H1 (cell line): ENCODE data around the gene RWDD4. TPM values are rescaled to one million over a fixed set of nuclear protein-coding genes. Genes with fewer than 3 reads are reported as not detected.

Experiments used
- CTCF ChIA-PET: fragments of 300-600 bp; sonication (Branson Sonifier 250); formaldehyde crosslinking; loops from one replicate; lab custom pipeline; 2021; ENCODE audit not compliant: partially characterized antibody; lab: Charles Lee
- POLR2A ChIA-PET: fragments of 300-600 bp; sonication (Branson Sonifier 250); formaldehyde crosslinking; loops from one replicate; lab custom pipeline; 2021; ENCODE audit warnings: inconsistent platforms; ENCODE audit not compliant: partially characterized antibody; lab: Charles Lee
- DNase-seq, 2 experiments: peaks; one replicate each; pipeline versions ENCODE4 v3.0.0 to v3.0.0-alpha.2; 2010 to 2022; ENCODE audit warnings: low spot score in 2 of 2, low read depth in 1 of 2, mixed read lengths in 1 of 2
- FAIRE-seq: peaks from 2 replicates; lab custom pipeline; 2011; peaks lifted over from hg19 to GRCh38; lab: Jason Lieb, UNC
- H2AFZ ChIP-seq: 2 replicates; pipeline ENCODE4 v1.8.1; 2012; ENCODE audit warnings: low read length, inconsistent platforms
- H2AK5ac ChIP-seq: 2 replicates; pipeline ENCODE4 v1.6.1; 2013; ENCODE audit warnings: low read depth, low read length
- H2BK120ac ChIP-seq: replicated peaks from 2 replicates; pipeline ENCODE3; 2013; ENCODE audit warnings: low read depth, low read length, inconsistent platforms
- H2BK12ac ChIP-seq: 2 replicates; pipeline ENCODE4 v1.6.1; 2013; ENCODE audit warnings: low read depth, low read length
- H2BK15ac ChIP-seq: 2 replicates; pipeline ENCODE4 v1.6.1; 2013; ENCODE audit warnings: low read length
- H2BK20ac ChIP-seq: 2 replicates; pipeline ENCODE4 v1.6.1; 2013; ENCODE audit warnings: low read length
- H2BK5ac ChIP-seq: 2 replicates; pipeline ENCODE4 v1.6.1; 2013; ENCODE audit warnings: low read depth, low read length
- H3K14ac ChIP-seq: 2 replicates; pipeline ENCODE4 v1.6.1; 2013; ENCODE audit warnings: inconsistent platforms; ENCODE audit not compliant: insufficient read length
- H3K18ac ChIP-seq: 2 replicates; pipeline ENCODE4 v1.6.1; 2013; ENCODE audit warnings: low read length; ENCODE audit errors: extremely low read depth
- H3K23ac ChIP-seq: 2 replicates; pipeline ENCODE4 v1.6.1; 2013; ENCODE audit warnings: inconsistent platforms; ENCODE audit not compliant: insufficient read length
- H3K23me2 ChIP-seq: 2 replicates; pipeline ENCODE4 v1.6.1; 2013; ENCODE audit warnings: low read depth, low read length
- H3K27ac ChIP-seq: 2 replicates; pipeline ENCODE4 v1.6.1; 2011; ENCODE audit warnings: low read depth, low read length, inconsistent platforms
- H3K27me3 ChIP-seq, 4 experiments: replicated peaks in 1 of 4; 1 replicate in 1 of 4; 2 replicates in 3 of 4; pipeline versions ENCODE4 v1.6.1 to v1.8.1; 2011 to 2013; ENCODE audit warnings: low read length in 3 of 4, mild to moderate bottlenecking in 3 of 4, inconsistent platforms in 2 of 4, mixed read lengths in 2 of 4, moderate library complexity in 1 of 4; ENCODE audit not compliant: control insufficient read depth in 3 of 4, insufficient read depth in 3 of 4; ENCODE audit errors: extremely low read depth in 1 of 4
- H3K36me3 ChIP-seq, 4 experiments: 2 replicates each; pipeline versions ENCODE4 v1.6.1 to v1.8.1; 2011 to 2013; ENCODE audit warnings: mild to moderate bottlenecking in 4 of 4, low read length in 3 of 4, moderate library complexity in 2 of 4, control low read depth in 1 of 4, inconsistent platforms in 1 of 4; ENCODE audit not compliant: insufficient read depth in 4 of 4, control insufficient read depth in 2 of 4
- H3K4ac ChIP-seq: replicated peaks from 2 replicates; pipeline ENCODE3; 2013; ENCODE audit warnings: low read length, low read depth, mixed read lengths, inconsistent platforms; ENCODE audit not compliant: insufficient read length
- H3K4me1 ChIP-seq, 4 experiments: replicated peaks in 1 of 4; 1 replicate in 1 of 4; 2 replicates in 3 of 4; pipeline versions ENCODE4 v1.6.1 to v1.8.1; 2011 to 2013; ENCODE audit warnings: low read length in 3 of 4, inconsistent platforms in 2 of 4, mixed read lengths in 1 of 4; ENCODE audit not compliant: insufficient read depth in 4 of 4, control insufficient read depth in 3 of 4
- H3K4me2 ChIP-seq, 2 experiments: 2 replicates each; pipeline versions ENCODE4 v1.6.1 to v1.8.1; 2011 to 2013; ENCODE audit warnings: low read depth in 2 of 2, low read length in 2 of 2, control low read depth in 1 of 2, inconsistent platforms in 1 of 2, mild to moderate bottlenecking in 1 of 2; ENCODE audit not compliant: insufficient read depth in 1 of 2
- H3K4me3 ChIP-seq, 4 experiments: fragments of 200-600, 300-600 bp in 1 of 4; sonication (generic), shearing (Covaris generic), sonication (Bioruptor Twin) in 1 of 4; 2 replicates each; pipeline versions ENCODE4 v1.5.1 to v1.8.1; 2011 to 2016; ENCODE audit warnings: low read length in 4 of 4, low read depth in 3 of 4, control low read depth in 2 of 4, inconsistent platforms in 2 of 4, mild to moderate bottlenecking in 2 of 4, mixed read lengths in 1 of 4, moderate library complexity in 1 of 4; ENCODE audit not compliant: insufficient read depth in 2 of 4; ENCODE audit errors: extremely low read depth in 1 of 4
- H3K56ac ChIP-seq: replicated peaks from 2 replicates; pipeline ENCODE3; 2013; ENCODE audit warnings: low read depth, mild to moderate bottlenecking, mixed read lengths, low read length, inconsistent platforms; ENCODE audit not compliant: insufficient read length
- H3K79me1 ChIP-seq: 2 replicates; pipeline ENCODE4 v1.6.1; 2013; ENCODE audit warnings: low read depth, low read length, control low read depth
- H3K79me2 ChIP-seq, 2 experiments: 2 replicates each; pipeline versions ENCODE4 v1.6.1 to v1.8.1; 2012 to 2013; ENCODE audit warnings: low read length in 2 of 2, mild to moderate bottlenecking in 2 of 2, inconsistent platforms in 1 of 2; ENCODE audit not compliant: insufficient read depth in 2 of 2, control insufficient read depth in 1 of 2
- H3K9ac ChIP-seq, 4 experiments: replicated peaks in 1 of 4; 1 replicate in 1 of 4; 2 replicates in 3 of 4; pipeline versions ENCODE4 v1.6.1 to v1.8.1; 2011 to 2013; ENCODE audit warnings: low read depth in 3 of 4, low read length in 3 of 4, control low read depth in 2 of 4, mild to moderate bottlenecking in 2 of 4, moderate library complexity in 2 of 4, inconsistent platforms in 1 of 4; ENCODE audit errors: extremely low read depth in 1 of 4
- H3K9me3 ChIP-seq, 2 experiments: 2 replicates each; pipeline versions ENCODE4 v1.6.1 to v1.8.1; 2012 to 2013; ENCODE audit warnings: mild to moderate bottlenecking in 2 of 2, moderate library complexity in 2 of 2, control low read depth in 1 of 2, inconsistent platforms in 1 of 2, low read depth in 1 of 2, low read length in 1 of 2, mixed read lengths in 1 of 2; ENCODE audit not compliant: insufficient read depth in 2 of 2
- H4K20me1 ChIP-seq, 2 experiments: replicated peaks in 1 of 2; 2 replicates each; pipeline versions ENCODE3 to v1.8.1; 2011 to 2013; ENCODE audit warnings: inconsistent platforms in 2 of 2, low read length in 2 of 2, mild to moderate bottlenecking in 1 of 2; ENCODE audit not compliant: insufficient read depth in 2 of 2, control insufficient read depth in 1 of 2
- H4K5ac ChIP-seq: 2 replicates; pipeline ENCODE4 v1.6.1; 2013; ENCODE audit warnings: low read length, low read depth, mixed read lengths, inconsistent platforms; ENCODE audit not compliant: insufficient read length
- H4K8ac ChIP-seq: 2 replicates; pipeline ENCODE4 v1.8.0; 2013; ENCODE audit warnings: mild to moderate bottlenecking, moderate library complexity, low read length, inconsistent platforms; ENCODE audit not compliant: insufficient read depth; ENCODE audit errors: extremely low read depth
- H4K91ac ChIP-seq: replicated peaks from 2 replicates; pipeline ENCODE3; 2013; ENCODE audit warnings: low read length, mixed read lengths, inconsistent platforms; ENCODE audit not compliant: insufficient read length
- CREB1 ChIP-seq: IDR thresholded peaks from 2 replicates; pipeline ENCODE4 v1.6.1; 2012; ENCODE audit warnings: inconsistent platforms
- EP300 ChIP-seq, 2 experiments: IDR thresholded peaks; 1 replicate in 1 of 2; 2 replicates in 1 of 2; pipeline ENCODE4 v1.6.1; 2011 to 2012; ENCODE audit warnings: low read depth in 2 of 2, low read length in 2 of 2, mild to moderate bottlenecking in 2 of 2, borderline replicate concordance in 1 of 2, inconsistent platforms in 1 of 2, moderate library complexity in 1 of 2
- GABPA ChIP-seq: IDR thresholded peaks from 2 replicates; pipeline ENCODE4 v1.6.1; 2011; ENCODE audit warnings: mild to moderate bottlenecking, low read length, moderate library complexity, borderline replicate concordance; ENCODE audit not compliant: insufficient read depth
- HDAC6 ChIP-seq: IDR thresholded peaks from one replicate; pipeline ENCODE4 v1.7.1; 2012; ENCODE audit warnings: low read depth, mild to moderate bottlenecking, inconsistent platforms, low read length, moderate library complexity
- JUN ChIP-seq: IDR thresholded peaks from 2 replicates; pipeline ENCODE4 v1.6.1; 2011; ENCODE audit warnings: low read depth, mild to moderate bottlenecking, improper control_type of control experiment, low read length
- MAX ChIP-seq: IDR thresholded peaks from 2 replicates; pipeline ENCODE4 v1.6.1; 2012; ENCODE audit warnings: inconsistent platforms
- NANOG ChIP-seq: IDR thresholded peaks from 2 replicates; pipeline ENCODE4 v1.6.1; 2011; ENCODE audit warnings: low read length, low read depth, mild to moderate bottlenecking, inconsistent platforms; ENCODE audit not compliant: insufficient read depth, poor library complexity, severe bottlenecking
- POU5F1 ChIP-seq: IDR thresholded peaks from 2 replicates; pipeline ENCODE4 v1.6.1; 2011; ENCODE audit warnings: low read depth, mild to moderate bottlenecking, low read length, moderate library complexity
- RNF2 ChIP-seq: fragments of 200-900, 300-1000 bp; sonication (generic); IDR thresholded peaks from 2 replicates; pipeline ENCODE4 v1.7.1; 2016; ENCODE audit warnings: borderline replicate concordance, low read depth, mild to moderate bottlenecking, antibody characterized with exemption, low read length; ENCODE audit not compliant: poor library complexity, severe bottlenecking; ENCODE audit errors: missing control alignments
- SAP30 ChIP-seq: fragments of 300-600 bp; sonication (generic); IDR thresholded peaks from 2 replicates; pipeline ENCODE4 v1.7.1; 2012; ENCODE audit warnings: low read length, moderate library complexity, mild to moderate bottlenecking, inconsistent platforms; ENCODE audit not compliant: insufficient read depth, insufficient replicate concordance
- TEAD4 ChIP-seq: IDR thresholded peaks from 2 replicates; pipeline ENCODE4 v1.6.1; 2012; ENCODE audit warnings: low read depth, low read length, inconsistent platforms, mixed read lengths
- USF2 ChIP-seq: IDR thresholded peaks from 2 replicates; pipeline ENCODE4 v1.6.1; 2011; ENCODE audit warnings: low read length, improper control_type of control experiment
- WGBS, 2 experiments: shearing (Covaris generic) in 1 of 2; methylation state at CpG; one replicate each; pipeline versions ENCODE4 v1.1.6 to v1.1.7; 2013 to 2015; ENCODE audit warnings: low lambda C conversion rate in 2 of 2, mixed read lengths in 2 of 2, inconsistent platforms in 1 of 2, low coverage in 1 of 2, missing lambda C conversion rate in 1 of 2; ENCODE audit not compliant: insufficient replicate concordance in 2 of 2, insufficient coverage in 1 of 2, insufficient read length in 1 of 2; ENCODE audit errors: extremely low coverage in 1 of 2, missing lambda C conversion rate in 1 of 2; 5-methylcytosine and 5-hydroxymethylcytosine counted together
- polyA plus RNA-seq, 7 experiments: library from polyadenylated mRNA; depleted of rRNA in 3 of 7; stranded (reverse) in 5 of 7; unstranded in 2 of 7; fragments of >200 nt in 5 of 7; fragments of 200-250 nt in 2 of 7; gene quantifications; 1 replicate in 5 of 7; 2 replicates in 1 of 7; 4 replicates in 1 of 7; pipeline versions ENCODE4 v1.2.1 to v1.2.3, GENCODE V29; 2011 to 2013; ENCODE audit warnings: missing spikeins in 2 of 7, mixed read lengths in 2 of 7
- total RNA-seq: library from RNA; stranded (reverse); fragmentation: NEBNext Ultra II Directional; extraction: Animal tissue kit (Norgen Biotek cat#: 25700); gene quantifications from 2 replicates; pipeline ENCODE4 v1.2.1, GENCODE V29; 2021

The RWDD4 gene
- total and polyA plus RNA-seq, 2 of the 8 experiments (the other 6 are each of a cell fraction or from before 2014, with no cell fraction given): 5.4 to 18.9 TPM

- no peaks in the 10 kb centered on the region for H3K9me3 ChIP-seq
- no peaks in the 10 kb centered on the region for H3K79me2 ChIP-seq
- no peak overlapping the region for H3K56ac ChIP-seq
- WGBS, 2 experiments: 91 to 100% methylated on average over 1 to 5 of the region's 5 CpGs
- no peak overlapping the region for H3K4ac ChIP-seq
- H2BK5ac ChIP-seq: no peak overlapping the region
- CTCF ChIA-PET: interaction anchor here (0.9 to 2.1 kb wide), 3 partner anchors 9 to 162 kb away, joined by 3 to 5 read pairs (median 3); no protein-coding TSS in a partner anchor
- no peak overlapping the region for H3K4me3 ChIP-seq
- no peaks in the 10 kb centered on the region for H3K23me2 ChIP-seq
- no peak overlapping the region for H3K18ac ChIP-seq
- no peak overlapping the region for H2BK15ac ChIP-seq
- no peak overlapping the region for H3K4me2 ChIP-seq
- H2BK120ac ChIP-seq: no peak overlapping the region
- no peak overlapping the region for H2AK5ac ChIP-seq
- no peak overlapping the region for H3K27ac ChIP-seq
- H3K14ac ChIP-seq: no peak overlapping the region
- no peaks in the 10 kb centered on the region for H3K79me1 ChIP-seq
- no peak overlapping the region for H2BK20ac ChIP-seq
- no peak overlapping the region for H2AFZ ChIP-seq
- DNase-seq: no peak
- POLR2A ChIA-PET: interaction anchor here (1.5 kb wide), 1 partner anchor 24 kb away, joined by 3 read pairs; the partner anchor contains the start of gene TRAPPC11
- H4K91ac ChIP-seq: no peak overlapping the region
- no peak overlapping the region for H3K23ac ChIP-seq
- H3K9ac ChIP-seq: no peak overlapping the region
- H4K8ac ChIP-seq: no peak overlapping the region
- no peak overlapping the region for H4K5ac ChIP-seq
- H3K36me3 ChIP-seq: no peaks in the 10 kb centered on the region
- FAIRE-seq: no peak
- no peak overlapping the region for H2BK12ac ChIP-seq
- H3K27me3 ChIP-seq: no peaks in the 10 kb centered on the region
- H4K20me1 ChIP-seq: no peaks in the 10 kb centered on the region
- peaks cover 2 to 9% (median 5%) of the 10 kb centered on the region in 4 experiments; a peak in 6 of 7 replicates for H3K4me1 ChIP-seq
- TF ChIP-seq JUN: no peak
- TF ChIP-seq GABPA: no peak
- no peak for TF ChIP-seq NANOG
- TF ChIP-seq POU5F1: no peak
- no peak for TF ChIP-seq MAX
- TF ChIP-seq EP300 (IDR thresholded peaks at IDR 0.05; ENCODE audit: borderline replicate concordance in 1 of 2, low read depth in 2 of 2, low read length in 2 of 2): no peak
- no peak for TF ChIP-seq USF2
- no peak for TF ChIP-seq CREB1
- TF ChIP-seq RNF2: no peak
- no peak for TF ChIP-seq HDAC6
- TF ChIP-seq TEAD4: no peak
- TF ChIP-seq SAP30: no peak
Measured at GRCh38 chr4:183635741-183636140, 23.2 kb downstream of the RWDD4 start.
